ENCODE measurements around the gene PHF13. TPM values are rescaled to one million over a fixed set of nuclear protein-coding genes. Genes with fewer than 3 reads are reported as not detected.
"Not testable (repeated sequence)": the region's sequence is repeated elsewhere in the genome, so short reads cannot be mapped to it uniquely, and the experiment has no call there.

The PHF13 gene
- total and polyA plus RNA-seq, 2 donors (not counting 3 experiments of a cell fraction or from before 2014, with no cell fraction given) = 5.6 to 18.6 TPM

GRCh38 chr1:6635910-6636760 lies 22.6 kb downstream of the PHF13 start:
- Histone ChIP-seq H3K4me1 (ENCODE audit: control insufficient read depth, extremely low read depth, insufficient read depth, low read length) (no peaks in the 10 kb centered on the region), H3K9ac (replicated peaks; ENCODE audit: extremely low read depth, insufficient read depth, low read length) (no peak overlapping the region), H3K36me3 (ENCODE audit: control insufficient read depth in 2 of 2, extremely low read depth in 1 of 2, insufficient read depth in 2 of 2, low read length in 2 of 2) (peaks cover 6 to 41% of the 10 kb centered on the region in 2 experiments), H3K9me1 (replicated peaks; ENCODE audit: control insufficient read depth, extremely low read depth, insufficient read depth, low read length) (no peaks in the 10 kb centered on the region), H3K27ac (ENCODE audit: insufficient read depth, low read depth, low read length) (no peak overlapping the region), H3K4me2 (ENCODE audit: insufficient read depth, low read length) (no peak overlapping the region), H3K79me2 (ENCODE audit: control insufficient read depth, insufficient read depth, low read length) (no peaks in the 10 kb centered on the region), H2AFZ (ENCODE audit: low read depth, low read length) (no peak overlapping the region), H4K20me1 (replicated peaks; ENCODE audit: control insufficient read depth, extremely low read depth, insufficient read depth, low read length) (no peaks in the 10 kb centered on the region), H3K9me3 (replicated peaks; ENCODE audit: control insufficient read depth, insufficient read depth, low read length) (no peaks in the 10 kb centered on the region), H3K4me3 (replicated peaks in 1 of 3; ENCODE audit: insufficient read depth in 1 of 3, low read depth in 1 of 3, low read length in 3 of 3) (no peak overlapping the region), H3K27me3 (ENCODE audit: control insufficient read depth in 2 of 2, insufficient read depth in 2 of 2, low read length in 2 of 2) (no peaks in the 10 kb centered on the region)
- no peak for FAIRE-seq
- BruUV-seq (replicated peaks) = no TSS peak
- POLR2A ChIA-PET = no interaction called here
- intact Hi-C loops (cut with micrococcal nuclease) (no loop called here), dilution Hi-C loops (cut with MboI; ENCODE audit: extremely low pct_ligation_motif_present, low sequenced_read_pairs) (no loop called here)
- CTCF ChIA-PET = interaction anchor here (1.3 to 1.9 kb wide), 2 partner anchors 10 to 82 kb away, joined by 3 to 9 read pairs; partner anchors contain the start of genes NOL9 and TAS1R1
- TF ChIP-seq FOS (IDR thresholded peaks at IDR 0.05; ENCODE audit: borderline replicate concordance, insufficient read depth, low read length) (no peak), POLR2A (IDR thresholded peaks at IDR 0.05; ENCODE audit: low read depth, low read length) (no peak), MAX (IDR thresholded peaks at IDR 0.05; ENCODE audit: insufficient read depth, insufficient read length) (no peak), POLR2AphosphoS5 (IDR thresholded peaks at IDR 0.05; ENCODE audit: insufficient read depth, low read depth, low read length) (no peak), EZH2 (IDR thresholded peaks at IDR 0.05; ENCODE audit: borderline replicate concordance, low read depth, low read length, severe bottlenecking) (no peak)
- DNase-seq (ENCODE audit: low read depth, low spot score) = no peak

GRCh38 chr1:6636778-6637177 lies 23.2 kb downstream of the PHF13 start:
- H3K9me3 ChIP-seq (replicated peaks; ENCODE audit: control insufficient read depth, insufficient read depth, low read length); POLR2A ChIA-PET; H3K79me2 ChIP-seq (ENCODE audit: control insufficient read depth, insufficient read depth, low read length); H3K4me3 ChIP-seq (replicated peaks in 1 of 3; ENCODE audit: insufficient read depth in 1 of 3, low read depth in 1 of 3, low read length in 3 of 3); H3K4me1 ChIP-seq (ENCODE audit: control insufficient read depth, extremely low read depth, insufficient read depth, low read length); H3K9ac ChIP-seq (replicated peaks; ENCODE audit: extremely low read depth, insufficient read depth, low read length); FAIRE-seq; BruUV-seq (replicated peaks); H3K4me2 ChIP-seq (ENCODE audit: insufficient read depth, low read length); H3K27ac ChIP-seq (ENCODE audit: insufficient read depth, low read depth, low read length); dilution Hi-C loops (cut with MboI; ENCODE audit: extremely low pct_ligation_motif_present, low sequenced_read_pairs); H3K9me1 ChIP-seq (replicated peaks; ENCODE audit: control insufficient read depth, extremely low read depth, insufficient read depth, low read length); DNase-seq (ENCODE audit: low read depth, low spot score); H2AFZ ChIP-seq (ENCODE audit: low read depth, low read length); H4K20me1 ChIP-seq (replicated peaks; ENCODE audit: control insufficient read depth, extremely low read depth, insufficient read depth, low read length); intact Hi-C loops (cut with micrococcal nuclease); H3K27me3 ChIP-seq (ENCODE audit: control insufficient read depth in 2 of 2, insufficient read depth in 2 of 2, low read length in 2 of 2): not testable (repeated sequence)
- CTCF ChIA-PET = interaction anchor here (1.3 to 1.9 kb wide), 2 partner anchors 10 to 82 kb away, joined by 3 to 9 read pairs; partner anchors contain the start of genes NOL9 and TAS1R1
- H3K36me3 ChIP-seq (ENCODE audit: control insufficient read depth in 2 of 2, extremely low read depth in 1 of 2, insufficient read depth in 2 of 2, low read length in 2 of 2) = peaks cover 6 to 41% of the 10 kb centered on the region in 2 experiments
